NCI-H1436 (cell line): Measurements from ENCODE around the gene B3GLCT.

Experiments used
- DNase-seq: peaks from one replicate; lab custom pipeline; 2025; lab: John Stamatoyannopoulos, UW

Gene B3GLCT

DNA sequence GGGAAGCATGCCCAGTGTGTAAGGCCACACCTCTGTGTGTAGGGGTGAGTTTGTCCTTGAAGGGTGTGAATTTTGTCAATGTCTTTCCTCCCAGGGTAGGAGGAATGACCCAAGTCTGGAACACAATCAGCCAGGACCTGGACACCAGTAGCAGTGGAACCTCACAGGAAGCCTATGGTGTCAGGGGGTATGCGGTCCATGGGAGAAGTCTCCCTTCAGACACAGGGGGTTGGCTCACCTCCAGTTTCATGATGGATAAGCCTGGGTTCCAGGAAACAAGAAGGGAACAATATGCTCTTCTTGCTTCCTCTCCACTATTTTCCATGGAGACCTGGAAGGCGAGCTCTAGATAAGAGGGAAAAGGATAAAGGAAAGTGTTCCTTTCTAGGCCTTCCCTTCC is 23.9 kb downstream of the B3GLCT start:
- DNase-seq, result no peak

DNA sequence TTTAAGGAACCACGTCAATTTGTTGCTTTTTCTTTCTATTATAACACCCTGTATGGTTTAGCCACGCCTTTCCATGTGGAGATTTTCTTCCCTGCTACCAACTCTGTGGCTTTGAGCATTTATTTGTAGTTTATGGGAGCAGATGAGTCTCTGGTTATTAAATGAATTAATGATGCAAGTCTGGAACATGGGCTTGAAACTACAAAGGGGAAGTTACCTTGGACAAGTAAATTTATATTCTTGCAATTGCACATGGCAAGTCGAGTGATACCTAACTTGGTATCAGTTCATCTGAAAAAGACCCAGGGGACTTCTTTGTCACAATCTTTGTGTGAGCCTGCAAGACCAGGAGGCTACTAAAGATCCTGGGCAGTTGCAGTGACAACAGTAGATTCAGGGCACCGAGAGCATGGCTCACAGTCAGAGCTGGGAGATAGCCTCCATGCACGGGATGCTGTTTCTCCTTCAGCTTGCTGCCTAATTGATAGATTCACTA is 24.4 kb downstream of the B3GLCT start:
- no peak for DNase-seq

DNA sequence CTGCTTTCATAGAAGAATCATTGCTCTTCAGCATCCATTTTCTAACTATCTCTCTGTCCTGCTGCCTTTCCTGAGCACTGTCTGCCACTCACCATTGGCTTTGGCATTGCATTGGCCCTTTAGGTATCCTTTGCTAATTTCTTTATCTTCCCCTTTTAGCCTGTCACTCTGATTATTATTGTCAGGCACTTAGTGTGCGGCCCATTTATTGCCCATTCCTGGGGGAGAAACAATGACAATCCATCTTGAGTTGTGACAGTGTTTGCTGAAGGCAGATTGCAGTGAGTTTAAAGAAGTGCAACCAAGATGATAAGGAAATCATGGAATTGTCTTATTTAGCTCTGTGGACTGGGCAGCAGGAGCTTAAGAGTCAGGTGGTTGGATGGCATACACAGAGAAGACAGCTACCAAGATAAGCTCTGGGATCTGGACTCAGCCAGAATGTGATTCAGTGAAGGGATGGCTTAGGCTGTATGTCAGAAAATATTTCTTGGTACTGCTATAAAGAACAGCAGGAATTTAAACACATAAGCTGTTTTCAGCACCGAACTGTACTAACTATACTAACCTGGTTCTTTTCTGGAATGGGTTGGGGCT is 25.3 kb downstream of the B3GLCT start:
- no peak for DNase-seq

DNA sequence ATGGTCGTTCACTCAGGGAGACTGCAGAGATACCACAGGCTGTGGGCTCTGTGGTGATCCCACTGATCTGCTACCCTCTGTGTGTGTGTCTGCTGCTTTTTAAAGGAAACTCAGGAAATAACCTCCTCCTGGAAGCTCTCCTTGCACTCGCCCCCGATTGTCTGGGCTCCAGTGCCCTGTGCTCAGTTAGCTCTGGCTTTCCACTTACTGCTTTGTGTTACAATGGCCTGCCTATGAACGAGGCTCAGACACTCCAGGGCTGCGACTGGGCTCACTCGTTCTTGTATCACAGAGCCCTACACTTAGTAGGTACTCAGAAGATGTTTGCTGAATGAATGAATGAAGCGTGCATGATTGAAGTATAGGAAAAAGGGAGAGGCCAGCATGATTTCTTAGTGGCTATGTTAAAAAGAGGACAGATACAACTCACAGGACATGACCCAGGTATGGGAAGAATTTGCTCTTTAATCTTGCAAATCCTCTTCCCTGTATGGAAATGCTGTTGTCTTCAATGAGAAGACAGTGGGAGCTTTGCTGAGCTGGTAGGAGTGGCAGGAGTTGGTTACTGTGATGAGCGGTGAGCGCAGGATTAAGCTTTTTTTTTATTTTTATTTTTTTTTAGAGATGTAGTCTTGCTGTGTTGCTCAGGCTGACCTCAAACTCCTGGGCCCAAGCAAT is 26.4 kb downstream of the B3GLCT start:
- DNase-seq, result no peak

DNA sequence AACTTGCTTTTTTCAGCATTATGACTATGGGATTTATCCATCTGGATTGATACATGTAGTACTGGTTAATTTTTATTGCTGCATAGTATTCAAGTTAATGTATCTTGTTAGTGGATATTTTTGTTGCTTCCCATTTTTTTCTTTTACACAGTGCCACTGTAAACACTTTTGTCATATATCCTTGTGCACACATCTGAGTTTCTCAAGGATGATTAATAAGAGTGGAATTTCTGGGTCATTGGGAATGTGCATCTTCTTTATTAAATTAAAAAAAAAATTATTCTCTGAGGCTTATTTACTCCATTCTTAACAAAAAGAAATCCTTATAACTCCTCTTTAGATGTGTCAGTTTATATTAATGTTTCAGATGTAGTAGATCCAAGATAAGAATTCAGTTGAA is 27.3 kb downstream of the B3GLCT start:
- DNase-seq, result no peak

DNA sequence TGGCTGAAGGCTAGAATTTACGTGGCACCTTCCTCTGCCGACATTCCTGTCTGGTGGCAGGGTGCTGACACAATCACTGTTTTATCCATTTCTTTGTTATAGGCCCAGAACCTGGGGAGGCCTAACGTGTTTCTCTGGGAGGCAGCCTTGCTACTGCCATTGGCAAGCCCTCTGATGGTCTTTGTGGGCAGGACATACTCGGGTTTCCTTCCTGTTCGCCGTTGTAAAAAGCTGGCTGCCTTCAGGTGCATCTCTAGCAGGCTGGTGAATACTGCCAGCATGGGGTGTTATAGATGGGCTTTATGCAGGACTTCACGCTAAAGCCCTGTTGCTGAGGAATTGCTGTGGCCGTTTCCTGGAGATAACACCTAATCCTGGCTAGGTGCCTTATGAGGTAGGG is 28.1 kb downstream of the B3GLCT start:
- no peak for DNase-seq

DNA sequence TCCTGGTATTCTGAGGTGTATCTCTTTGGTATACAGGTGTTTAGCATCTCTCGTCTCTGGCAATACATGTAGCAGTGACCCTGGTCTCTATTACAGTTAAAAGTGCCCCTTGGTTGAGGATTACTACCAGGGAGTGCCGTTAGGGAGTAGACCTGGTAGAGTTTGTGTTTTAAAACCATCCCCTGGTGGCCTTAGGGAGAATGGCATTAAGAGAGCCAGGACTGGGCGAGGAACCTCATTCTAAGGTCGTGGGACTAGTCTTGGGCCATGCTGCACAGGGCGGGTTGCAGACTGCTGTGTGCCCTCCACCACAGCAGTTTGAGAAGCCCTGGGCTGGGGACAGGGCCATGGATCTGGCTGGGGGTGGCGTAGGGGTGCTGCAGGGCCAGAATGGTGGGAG is 35.0 kb downstream of the B3GLCT start:
- no peak for DNase-seq

DNA sequence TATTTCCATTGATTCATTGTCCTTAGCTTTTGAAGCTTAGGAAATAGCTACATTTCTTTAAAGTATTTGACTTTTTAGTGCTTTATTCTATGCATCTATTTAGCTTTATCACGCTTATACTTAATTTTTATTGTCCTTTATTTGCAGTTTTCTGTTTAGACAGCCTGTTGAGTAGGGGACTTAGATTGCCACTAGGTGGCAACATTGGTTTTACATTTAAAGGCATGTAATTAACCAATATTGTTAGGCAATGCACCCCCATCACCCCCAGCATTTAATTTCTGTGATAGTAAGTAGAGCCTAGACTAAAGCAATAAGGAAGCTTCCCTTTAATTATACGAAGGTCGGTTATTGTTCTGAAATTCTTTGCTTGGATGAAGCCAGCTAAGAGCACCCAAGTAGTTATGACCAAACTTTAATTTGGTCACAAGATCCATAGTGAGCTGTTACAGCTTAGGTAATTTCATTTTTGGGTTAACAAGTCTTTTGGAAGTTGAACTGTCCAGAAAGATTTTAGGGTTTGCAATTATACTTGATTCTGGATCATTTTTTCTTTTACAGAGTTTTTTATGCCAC is 36.5 kb downstream of the B3GLCT start:
- DNase-seq, result peak; percentile 5

DNA sequence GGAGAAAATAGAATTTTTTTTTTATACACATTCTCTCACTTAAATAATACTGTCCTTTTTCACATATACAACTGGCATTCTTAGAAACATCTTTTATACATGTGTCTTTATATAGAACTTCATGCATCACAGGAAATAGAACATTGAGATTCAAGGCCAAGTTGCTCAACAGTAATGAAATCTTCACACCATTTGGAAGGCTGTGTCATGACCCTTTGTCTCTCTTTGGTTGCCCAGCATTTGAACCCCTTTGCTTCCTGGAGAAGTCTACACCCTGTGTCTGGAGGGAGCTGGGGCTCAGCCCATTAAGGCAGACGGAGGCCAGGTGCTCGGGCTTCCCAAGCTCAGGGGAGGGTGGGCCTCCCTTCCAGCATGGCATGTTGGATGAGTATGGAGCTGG is 41.1 kb downstream of the B3GLCT start:
- no peak for DNase-seq

DNA sequence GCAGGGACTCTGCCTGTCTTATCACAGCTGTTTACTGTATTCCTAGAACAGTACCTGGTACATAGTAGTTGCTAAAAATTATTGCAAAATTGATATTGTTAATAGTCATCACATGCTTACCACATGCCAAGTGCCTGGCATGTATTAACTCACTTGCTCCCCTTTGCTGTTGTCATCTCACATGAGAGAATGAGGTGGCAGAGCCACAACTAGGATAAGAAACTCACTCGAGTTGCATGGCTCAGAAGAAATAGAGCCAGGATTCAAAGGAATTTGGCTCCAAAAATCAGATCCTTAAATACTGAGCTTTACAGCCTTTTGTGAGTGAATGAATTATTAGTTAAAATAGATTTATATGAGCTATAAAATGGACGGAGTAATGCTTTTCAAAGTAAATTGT is 42.6 kb downstream of the B3GLCT start:
- no peak for DNase-seq

DNA sequence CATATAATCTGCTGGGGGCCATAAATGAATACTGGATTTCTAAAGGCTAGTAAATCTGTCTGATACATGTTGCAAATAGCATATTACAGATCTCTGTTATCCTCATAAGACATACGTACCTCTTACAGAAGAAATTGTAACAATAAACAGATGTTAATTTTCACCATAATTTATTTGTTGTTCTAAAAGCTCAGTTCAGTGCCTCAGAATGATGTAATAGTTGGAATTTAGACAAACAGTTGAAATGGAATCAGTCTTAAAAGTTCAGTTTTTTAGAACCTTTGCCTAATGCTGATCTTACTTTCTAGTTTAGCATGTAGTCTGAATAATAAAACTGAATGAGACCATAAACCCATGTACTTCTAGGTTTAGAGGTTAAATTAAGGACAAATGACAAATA is 43.1 kb downstream of the B3GLCT start:
- DNase-seq, result no peak

DNA sequence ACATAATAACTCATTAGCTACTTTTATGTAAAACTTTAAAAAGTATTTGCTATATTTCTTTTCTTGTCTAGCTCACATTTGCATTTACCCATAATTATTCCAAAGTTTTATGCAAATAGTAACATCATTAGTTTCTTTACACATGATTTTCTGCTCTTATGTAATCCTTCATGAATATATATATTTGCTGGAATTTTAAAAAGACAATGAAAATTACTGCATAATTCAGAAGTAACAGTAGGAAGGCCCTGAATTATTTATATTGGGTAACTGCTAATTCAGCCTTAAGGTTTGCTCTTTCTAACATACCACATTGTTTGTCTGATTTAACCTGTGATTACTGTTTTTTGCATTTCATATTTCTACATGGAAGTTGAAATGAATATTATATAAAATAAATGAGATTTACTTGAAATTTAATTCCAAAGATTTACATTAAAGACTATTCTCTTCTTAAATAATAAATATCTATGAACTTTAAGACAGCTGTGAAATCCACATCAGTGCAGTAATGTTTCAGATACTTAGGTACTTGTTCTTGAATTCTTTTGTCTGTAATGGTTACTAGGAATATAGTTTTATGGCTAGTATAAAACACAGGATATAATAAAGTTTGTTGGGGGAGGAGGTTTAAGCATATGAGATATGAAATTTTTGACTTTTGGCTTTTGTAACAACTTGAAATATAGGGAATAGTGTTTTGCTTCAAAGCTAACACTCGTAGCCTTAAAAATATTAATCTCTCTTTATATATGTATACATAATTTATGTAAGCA is 46.0 kb downstream of the B3GLCT start:
- DNase-seq, result no peak

DNA sequence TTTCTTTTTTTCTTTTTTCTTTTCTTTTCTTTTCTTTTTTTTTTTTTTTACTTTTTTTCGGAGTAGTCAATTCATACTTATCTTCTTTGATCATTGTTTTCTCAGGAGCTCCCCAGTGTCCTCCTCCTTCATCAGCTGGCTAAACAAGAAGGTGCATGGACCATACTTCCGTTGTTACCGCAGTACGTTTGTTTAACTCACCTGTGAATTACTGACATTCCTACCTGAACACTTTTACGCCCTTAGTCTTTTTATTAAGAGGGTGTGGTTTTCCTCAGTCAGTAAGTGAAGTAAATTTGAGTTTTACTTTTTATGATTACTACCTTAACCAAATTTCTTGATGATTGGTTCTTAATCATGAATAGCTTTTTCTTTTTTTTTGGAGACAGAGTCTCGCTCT is 47.1 kb downstream of the B3GLCT start:
- DNase-seq, result no peak

DNA sequence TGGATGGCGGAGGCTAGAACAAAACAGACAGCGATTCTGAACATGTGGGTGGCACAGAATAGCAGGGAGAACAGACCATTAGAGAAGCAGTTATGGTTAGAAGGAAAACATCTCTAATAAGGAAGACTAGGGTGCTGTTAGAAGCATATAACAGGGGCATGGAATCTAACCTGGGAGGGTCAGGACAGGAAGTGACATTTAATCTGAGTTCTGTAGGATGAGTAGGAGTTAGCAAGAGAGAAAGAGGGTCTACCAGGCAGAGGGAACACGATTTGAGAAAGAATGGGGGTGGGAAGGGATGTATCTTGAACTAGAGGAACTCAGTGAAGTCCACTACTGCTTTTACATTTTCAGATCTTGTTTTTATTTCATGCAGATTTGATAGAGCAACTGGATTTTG is 48.6 kb downstream of the B3GLCT start:
- DNase-seq, result no peak

DNA sequence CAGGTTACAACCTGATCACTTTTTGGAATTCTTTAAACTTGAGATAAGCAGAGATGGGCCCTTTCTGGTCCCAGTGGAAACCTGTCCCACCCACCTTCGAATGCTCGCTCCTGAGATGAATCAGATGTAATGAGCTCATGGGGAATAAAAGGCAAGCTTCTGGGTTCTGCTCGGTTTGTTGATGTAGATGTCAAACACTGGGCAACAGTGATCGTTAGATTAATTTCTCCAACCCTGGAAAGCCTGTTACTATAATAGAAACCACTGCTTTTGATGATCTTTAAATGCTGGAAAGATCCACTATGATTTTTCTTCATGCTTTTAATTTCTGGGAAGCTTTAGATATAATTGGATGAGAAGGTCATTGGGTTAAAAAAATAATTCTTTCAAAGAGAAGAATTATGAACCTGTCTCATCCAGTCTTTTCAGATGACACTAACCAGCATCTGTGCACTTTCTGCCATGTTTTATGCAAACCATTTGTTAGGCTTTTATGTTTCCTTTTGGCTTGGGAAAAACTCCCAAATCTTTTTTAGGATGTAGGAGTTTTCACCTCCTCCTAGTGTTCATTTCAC is 49.3 kb downstream of the B3GLCT start:
- no peak for DNase-seq

DNA sequence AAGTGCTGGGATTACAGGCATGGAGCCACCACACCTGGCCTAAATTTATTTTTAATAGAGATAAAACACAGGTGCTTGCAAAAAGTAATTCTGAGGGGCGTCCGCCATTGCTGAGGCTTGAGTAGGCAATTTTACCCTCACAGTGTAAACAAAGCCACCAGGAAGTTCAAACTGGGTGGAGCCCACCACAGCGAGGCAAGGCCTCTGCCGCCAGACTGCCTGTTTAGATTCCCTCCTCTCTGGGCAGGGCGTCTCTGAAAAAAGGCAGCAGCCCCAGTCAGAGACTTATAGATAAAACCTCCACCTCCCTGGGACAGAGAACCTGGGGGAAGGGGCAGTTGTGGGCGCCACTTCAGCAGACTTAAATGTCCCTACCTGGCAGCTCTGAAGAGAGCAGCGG is 50.7 kb downstream of the B3GLCT start:
- no peak for DNase-seq

DNA sequence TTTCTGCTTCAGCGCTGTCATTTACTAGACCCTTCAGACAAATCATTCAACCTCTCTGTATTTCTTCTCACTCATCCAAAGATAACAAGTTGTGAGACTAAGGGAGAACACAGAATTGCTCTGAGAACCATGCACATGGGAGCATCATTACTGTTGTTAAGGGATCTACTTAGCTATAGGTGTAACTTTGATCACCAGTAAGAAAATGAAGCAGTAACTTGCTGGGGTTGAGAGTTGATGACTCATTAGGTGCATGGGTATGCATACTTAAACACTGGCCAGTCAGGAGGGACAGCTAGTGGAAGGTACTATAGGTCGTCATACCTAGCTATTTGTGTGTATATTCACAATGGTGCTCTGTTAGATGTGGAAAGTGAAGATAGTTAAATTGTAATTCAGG is 61.5 kb downstream of the B3GLCT start:
- DNase-seq, result no peak

DNA sequence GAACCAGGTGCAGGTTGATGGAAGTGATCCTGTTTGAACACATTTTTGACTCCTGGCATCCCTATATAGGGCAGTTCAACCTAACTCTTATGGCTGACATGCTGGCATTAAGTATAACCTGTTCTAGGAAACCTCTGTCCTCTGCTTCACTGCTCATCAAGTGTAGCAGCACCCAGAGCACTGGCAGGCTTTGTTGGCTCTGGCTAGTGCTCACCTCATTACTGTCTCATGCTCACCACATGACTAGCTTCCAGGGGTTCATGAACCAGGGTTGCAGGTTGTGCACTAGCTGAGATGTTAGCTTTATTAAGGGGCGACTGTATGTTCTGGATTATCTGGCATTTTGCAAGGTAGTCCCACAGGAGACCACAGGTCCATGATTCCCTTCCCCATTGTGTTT is 63.6 kb downstream of the B3GLCT start:
- no peak for DNase-seq

DNA sequence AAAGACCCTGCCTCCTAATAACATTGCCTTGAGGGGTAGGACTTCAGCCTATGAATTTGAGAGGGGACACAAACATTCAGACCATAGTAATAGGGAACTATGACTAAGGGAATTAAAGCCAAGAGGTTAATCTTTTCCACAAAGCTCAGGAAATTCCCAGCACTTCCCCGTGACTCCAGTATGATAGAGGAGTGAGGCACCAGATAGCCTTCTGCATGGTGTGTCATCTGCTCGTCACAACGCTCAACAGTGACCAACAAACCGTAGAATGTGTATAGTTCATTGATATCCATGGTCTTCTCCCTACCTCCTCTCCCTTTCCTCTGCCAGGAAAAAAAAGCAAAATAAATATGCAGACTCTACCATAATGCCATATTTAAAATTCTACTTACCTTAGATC is 64.4 kb downstream of the B3GLCT start:
- DNase-seq, result no peak

DNA sequence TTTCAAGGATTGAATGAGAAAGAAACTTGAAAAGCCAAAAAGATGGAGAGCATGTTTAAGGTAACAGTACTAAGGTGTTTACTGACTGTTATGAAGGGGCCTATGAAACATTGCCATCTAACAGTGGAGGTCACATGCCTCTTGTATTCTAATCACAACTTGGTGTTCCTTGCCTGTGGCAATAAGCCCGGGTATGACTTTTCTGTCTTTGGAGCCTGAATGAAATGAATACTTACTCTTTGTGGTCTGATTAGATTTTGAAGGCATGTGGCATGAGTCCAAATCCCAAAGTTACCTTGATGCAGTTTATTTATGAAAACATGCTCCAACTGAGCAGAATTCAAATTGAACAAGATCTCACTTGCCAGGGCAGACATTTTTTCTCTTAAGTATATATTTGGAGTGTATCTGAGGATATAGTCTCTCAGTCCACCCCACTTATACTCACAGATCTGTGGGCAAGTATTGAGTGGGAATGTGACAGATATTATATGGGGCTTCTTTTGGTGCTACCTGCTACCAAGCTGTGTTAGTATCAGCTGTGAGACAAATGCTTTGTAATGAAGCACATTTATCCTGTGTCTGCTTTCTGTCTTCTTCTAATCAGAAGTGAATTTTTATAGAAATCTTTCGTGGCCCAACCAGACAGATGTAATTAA is 67.5 kb downstream of the B3GLCT start:
- DNase-seq, result no peak

DNA sequence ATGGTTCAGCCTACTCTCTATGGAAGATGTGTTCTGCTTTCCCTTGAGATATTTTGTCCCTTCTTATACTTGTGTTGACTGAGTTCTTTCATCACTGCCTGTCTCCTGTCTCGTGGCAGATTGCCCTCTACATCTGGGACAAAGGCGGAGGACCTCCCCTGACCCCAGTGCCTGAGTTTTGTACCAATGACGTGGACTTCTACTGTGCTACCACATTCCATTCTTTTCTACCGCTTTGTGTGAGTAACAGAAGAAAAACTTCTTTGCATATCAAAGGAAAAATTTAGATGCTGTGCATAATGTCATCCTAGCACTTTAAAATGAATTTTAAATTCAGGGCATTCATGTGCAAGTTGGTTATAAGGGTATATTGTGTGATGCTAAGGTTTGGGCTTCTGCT is 74.6 kb downstream of the B3GLCT start:
- DNase-seq, result no peak

DNA sequence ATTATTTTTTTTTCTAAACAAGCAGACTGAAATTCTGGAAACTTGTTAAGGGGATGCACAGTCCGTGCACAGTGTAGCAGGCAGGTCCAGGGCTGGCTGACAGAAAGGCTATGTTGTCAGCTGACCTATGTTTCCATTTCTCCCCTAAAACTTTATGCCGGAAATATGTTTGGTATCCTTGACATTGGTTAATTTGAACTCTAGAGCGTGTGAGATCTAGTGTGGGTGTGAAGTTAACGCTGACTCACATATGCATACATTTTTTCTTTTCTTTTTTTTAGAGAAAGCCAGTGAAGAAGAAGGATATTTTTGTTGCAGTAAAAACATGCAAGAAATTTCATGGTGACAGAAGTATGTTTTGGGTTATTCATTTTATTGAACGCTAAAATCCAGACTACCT is 76.6 kb downstream of the B3GLCT start:
- DNase-seq, result no peak
